BE2C (cell line): ENCODE measurements around the gene PIGL.
"Not testable (repeated sequence)": the region's sequence is repeated elsewhere in the genome, so short reads cannot be mapped to it uniquely, and the experiment has no call there.

Source experiments
- DNase-seq: peaks from one replicate; pipeline ENCODE4 v3.0.0-alpha.2; 2020
- H3K27me3 ChIP-seq: fragments of 250-450 bp; sonication (Bioruptor Pico); 2 replicates; pipeline ENCODE4 v1.5.1; 2020; ENCODE audit warnings: mild to moderate bottlenecking
- H3K36me3 ChIP-seq: fragments of 250-450 bp; sonication (Bioruptor Pico); 2 replicates; pipeline ENCODE4 v1.5.1; 2020; ENCODE audit warnings: mild to moderate bottlenecking
- H3K4me1 ChIP-seq: fragments of 250-450 bp; sonication (Bioruptor Pico); 2 replicates; pipeline ENCODE4 v1.5.1; 2020
- H3K4me3 ChIP-seq: 2 replicates; pipeline ENCODE4 v1.5.1; 2011; ENCODE audit warnings: low read depth, low read length
- H3K9me3 ChIP-seq: fragments of 250-450 bp; sonication (Bioruptor Pico); 2 replicates; pipeline ENCODE4 v1.5.1; 2020
- TF ChIP-seq, protein P1 (sequence below): IDR thresholded peaks from 2 replicates; pipeline ENCODE4 v1.5.1; 2012; ENCODE audit warnings: mild to moderate bottlenecking, low read depth, low read length

The PIGL gene

GRCh38 chr17:16304830-16305229, 87.8 kb downstream of the PIGL start:
- Histone ChIP-seq H3K27me3 (no peaks in the 10 kb centered on the region), H3K4me3 (no peak overlapping the region), H3K9me3 (no peaks in the 10 kb centered on the region), H3K36me3 (no peaks in the 10 kb centered on the region), H3K4me1 (no peaks in the 10 kb centered on the region)
- TF ChIP-seq, protein P1, sequence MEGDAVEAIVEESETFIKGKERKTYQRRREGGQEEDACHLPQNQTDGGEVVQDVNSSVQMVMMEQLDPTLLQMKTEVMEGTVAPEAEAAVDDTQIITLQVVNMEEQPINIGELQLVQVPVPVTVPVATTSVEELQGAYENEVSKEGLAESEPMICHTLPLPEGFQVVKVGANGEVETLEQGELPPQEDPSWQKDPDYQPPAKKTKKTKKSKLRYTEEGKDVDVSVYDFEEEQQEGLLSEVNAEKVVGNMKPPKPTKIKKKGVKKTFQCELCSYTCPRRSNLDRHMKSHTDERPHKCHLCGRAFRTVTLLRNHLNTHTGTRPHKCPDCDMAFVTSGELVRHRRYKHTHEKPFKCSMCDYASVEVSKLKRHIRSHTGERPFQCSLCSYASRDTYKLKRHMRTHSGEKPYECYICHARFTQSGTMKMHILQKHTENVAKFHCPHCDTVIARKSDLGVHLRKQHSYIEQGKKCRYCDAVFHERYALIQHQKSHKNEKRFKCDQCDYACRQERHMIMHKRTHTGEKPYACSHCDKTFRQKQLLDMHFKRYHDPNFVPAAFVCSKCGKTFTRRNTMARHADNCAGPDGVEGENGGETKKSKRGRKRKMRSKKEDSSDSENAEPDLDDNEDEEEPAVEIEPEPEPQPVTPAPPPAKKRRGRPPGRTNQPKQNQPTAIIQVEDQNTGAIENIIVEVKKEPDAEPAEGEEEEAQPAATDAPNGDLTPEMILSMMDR, result peak; percentile 62
- DNase-seq, result peak; percentile 12

DNA sequence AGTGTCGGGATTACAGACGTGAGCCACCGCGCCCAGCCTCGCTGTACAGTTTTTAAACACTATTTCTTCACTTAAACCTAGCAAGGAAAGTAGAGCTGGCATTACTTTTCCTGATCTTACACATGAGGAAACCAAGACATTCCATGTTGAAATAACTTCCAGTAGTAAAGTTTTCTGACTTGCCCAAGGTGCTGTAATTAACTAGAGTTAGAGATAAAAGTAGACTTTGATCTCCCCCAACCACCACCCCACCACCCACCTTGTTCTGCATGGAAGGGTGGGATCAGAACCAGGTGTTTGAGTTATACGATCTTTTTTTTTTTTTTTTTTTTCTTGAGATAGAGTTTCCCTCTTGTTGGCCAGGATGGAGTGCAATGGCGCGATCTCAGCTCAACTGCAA, 89.2 kb downstream of the PIGL start:
- no peak overlapping the region for H3K4me3 ChIP-seq
- no peaks in the 10 kb centered on the region for H3K9me3 ChIP-seq
- DNase-seq, result no peak
- TF ChIP-seq, protein P1, result no peak
- no peaks in the 10 kb centered on the region for H3K4me1 ChIP-seq
- no peaks in the 10 kb centered on the region for H3K36me3 ChIP-seq
- no peaks in the 10 kb centered on the region for H3K27me3 ChIP-seq

DNA sequence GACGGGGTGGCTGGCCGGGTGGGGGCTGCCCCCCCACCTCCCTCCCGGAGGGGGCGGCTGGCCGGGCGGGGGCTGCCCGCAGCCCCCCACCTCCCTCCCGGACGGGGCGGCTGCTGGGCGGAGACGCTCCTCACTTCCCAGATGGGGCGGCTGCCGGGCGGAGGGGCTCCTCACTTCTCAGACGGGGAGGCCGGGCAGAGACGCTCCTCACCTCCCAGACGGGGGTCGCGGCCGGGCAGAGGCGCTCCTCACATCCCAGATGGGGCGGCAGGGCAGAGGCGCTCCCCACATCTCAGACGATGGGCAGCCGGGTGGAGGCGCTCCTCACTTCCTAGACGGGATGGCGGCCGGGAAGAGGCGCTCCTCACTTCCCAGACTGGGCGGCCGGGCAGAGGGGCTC, 95.1 kb downstream of the PIGL start:
- not testable (repeated sequence) for H3K9me3 ChIP-seq, H3K27me3 ChIP-seq, H3K4me1 ChIP-seq, H3K36me3 ChIP-seq, H3K4me3 ChIP-seq, DNase-seq

GRCh38 chr17:16313139-16314090, 96.4 kb downstream of the PIGL start:
- TF ChIP-seq, protein P1, result no peak
- no peaks in the 10 kb centered on the region for H3K36me3 ChIP-seq
- H3K27me3 ChIP-seq, result no peaks in the 10 kb centered on the region
- H3K9me3 ChIP-seq, result no peaks in the 10 kb centered on the region
- DNase-seq, result peak; percentile 9
- H3K4me1 ChIP-seq, result no peaks in the 10 kb centered on the region
- no peak overlapping the region for H3K4me3 ChIP-seq

- no peaks in the 10 kb centered on the region for H3K9me3 ChIP-seq
- no peaks in the 10 kb centered on the region for H3K36me3 ChIP-seq
- H3K4me3 ChIP-seq, result no peak overlapping the region
- no peak for DNase-seq
- H3K27me3 ChIP-seq, result no peaks in the 10 kb centered on the region
- H3K4me1 ChIP-seq, result no peaks in the 10 kb centered on the region
- TF ChIP-seq, protein P1, result no peak
Measured at GRCh38 chr17:16314189-16314588, 97.2 kb downstream of the PIGL start.

- Histone ChIP-seq H3K9me3 (no peaks in the 10 kb centered on the region), H3K36me3 (no peaks in the 10 kb centered on the region), H3K27me3 (no peaks in the 10 kb centered on the region), H3K4me3 (no peak overlapping the region), H3K4me1 (no peaks in the 10 kb centered on the region)
- TF ChIP-seq, protein P1, result no peak
- DNase-seq, result no peak
Measured at GRCh38 chr17:16314859-16315258, 97.8 kb downstream of the PIGL start.
